DOHH2 (cell line): ENCODE measurements around the gene UNC5B.

Source experiments
- CTCF ChIP-seq: fragments of 200-600 bp; sonication (generic); IDR thresholded peaks from one replicate; pipeline ENCODE4 v1.5.1; 2014; ENCODE audit warnings: antibody characterized with exemption, mild to moderate bottlenecking, low read depth, low read length; ENCODE audit not compliant: poor library complexity, severe bottlenecking
- EZH2phosphoT487 ChIP-seq: fragments of 200-600 bp; sonication (generic); IDR thresholded peaks from 2 replicates; pipeline ENCODE4 v1.6.1; 2017; ENCODE audit warnings: borderline replicate concordance, mild to moderate bottlenecking, antibody characterized with exemption, low read length, moderate library complexity, mixed read lengths

GRCh38 chr10:71287456-71287855 is 75.1 kb downstream of the UNC5B start:
- no peak for TF ChIP-seq CTCF
- TF ChIP-seq EZH2phosphoT487: no peak
